A549 (cell line): ENCODE data around the gene ARHGEF26. TPM values are rescaled to one million over a fixed set of nuclear protein-coding genes. Genes with fewer than 3 reads are reported as not detected.

Experiments used
- ATAC-seq, 2 experiments: fragments of 200-7000 bp in 1 of 2; fragments of >200 bp in 1 of 2; cut with Nextera tagmentation in 1 of 2; cut with Tn5 transposase in 1 of 2; 3 replicates each; pipeline versions ENCODE4 v1.8.0 to v1.9.1; 2018 to 2020; ENCODE audit warnings: mild to moderate bottlenecking in 1 of 2, moderate library complexity in 1 of 2
- CTCF ChIA-PET: fragments of 300-600 bp; sonication (Branson Sonifier 250); formaldehyde crosslinking; extraction: SDS; loops from one replicate; lab custom pipeline; 2021; ENCODE audit warnings: antibody characterized with exemption, inconsistent platforms; lab: Yijun Ruan, JAX
- POLR2A ChIA-PET: fragments of 350-600 bp; formaldehyde crosslinking; extraction: SDS; loops from one replicate; lab custom pipeline; 2021; ENCODE audit warnings: antibody characterized with exemption, inconsistent platforms; lab: Yijun Ruan, JAX
- DNase-seq, 2 experiments: peaks; one replicate each; pipeline versions ENCODE4 v3.0.0 to v3.0.0-alpha.2; 2011 to 2016; ENCODE audit warnings: low read depth in 1 of 2, low spot score in 1 of 2
- FAIRE-seq: peaks from 2 replicates; lab custom pipeline; 2011; peaks lifted over from hg19 to GRCh38; lab: Jason Lieb, UNC
- H3K27ac ChIP-seq, 2 experiments: fragments of >200 bp; sonication (Bioruptor Twin); formaldehyde crosslinking; 3 replicates each; pipeline ENCODE4 v1.5.1; 2016 to 2017
- H3K4me1 ChIP-seq: fragments of >200 bp; sonication (Bioruptor Twin); formaldehyde crosslinking; 3 replicates; pipeline ENCODE4 v1.6.1; 2016
- H3K4me2 ChIP-seq: fragments of >200 bp; sonication (Bioruptor Twin); formaldehyde crosslinking; 3 replicates; pipeline ENCODE4 v1.6.1; 2016
- H3K4me3 ChIP-seq: fragments of >200 bp; sonication (Bioruptor Twin); formaldehyde crosslinking; 3 replicates; pipeline ENCODE4 v1.5.1; 2016
- H3K9me3 ChIP-seq: fragments of >200 bp; sonication (Bioruptor Twin); formaldehyde crosslinking; 3 replicates; pipeline ENCODE4 v1.6.1; 2016
- CHD2 ChIP-seq: fragments of 150-350 bp; IDR thresholded peaks from 2 replicates; pipeline ENCODE4 v1.6.1; 2014; ENCODE audit warnings: low read length; ENCODE audit not compliant: partially characterized antibody
- CHD4 ChIP-seq: fragments of 200-600 bp; sonication (generic); IDR thresholded peaks from 2 replicates; pipeline ENCODE4 v1.6.1; 2016; ENCODE audit warnings: antibody characterized with exemption, mild to moderate bottlenecking, borderline replicate concordance
- E2F6 ChIP-seq: IDR thresholded peaks from 2 replicates; pipeline ENCODE4 v1.6.1; 2012; ENCODE audit warnings: low read depth, borderline replicate concordance
- ESRRA ChIP-seq: fragments of 150-350 bp; IDR thresholded peaks from 2 replicates; pipeline ENCODE4 v1.6.1; 2014; ENCODE audit warnings: mild to moderate bottlenecking, low read length, borderline replicate concordance
- FOSB ChIP-seq: fragments of 250-450 bp; sonication (Bioruptor Pico); IDR thresholded peaks from 2 replicates; pipeline ENCODE4 v1.5.0; 2020; ENCODE audit warnings: mild to moderate bottlenecking, moderate library complexity
- FOXS1 ChIP-seq: fragments of 250-450 bp; sonication (Bioruptor Pico); IDR thresholded peaks from 2 replicates; pipeline ENCODE4 v1.5.0; 2020; ENCODE audit warnings: mild to moderate bottlenecking, moderate library complexity
- GATA3 ChIP-seq: IDR thresholded peaks from 2 replicates; pipeline ENCODE4 v1.6.1; 2012; ENCODE audit warnings: borderline replicate concordance
- HDAC2 ChIP-seq: fragments of 200-600 bp; sonication (generic); IDR thresholded peaks from 2 replicates; pipeline ENCODE4 v1.6.1; 2016
- HEYL ChIP-seq: fragments of 250-450 bp; sonication (Bioruptor Pico); IDR thresholded peaks from 2 replicates; pipeline ENCODE4 v1.8.0; 2021; ENCODE audit warnings: mild to moderate bottlenecking, moderate library complexity
- JUN ChIP-seq, 2 experiments: fragments of >200 bp; sonication (Bioruptor Twin); formaldehyde crosslinking; IDR thresholded peaks; 2 replicates in 1 of 2; 3 replicates in 1 of 2; pipeline ENCODE4 v1.6.1; 2016 to 2017
- KDM1A ChIP-seq: fragments of 200-600 bp; sonication (generic); IDR thresholded peaks from 2 replicates; pipeline ENCODE4 v1.6.1; 2016; ENCODE audit warnings: low read depth, mild to moderate bottlenecking
- KDM5A ChIP-seq: fragments of 200-600 bp; sonication (generic); IDR thresholded peaks from 2 replicates; pipeline ENCODE4 v1.6.1; 2016; ENCODE audit warnings: antibody characterized with exemption, mild to moderate bottlenecking
- MAX ChIP-seq: IDR thresholded peaks from 2 replicates; pipeline ENCODE4 v1.6.1; 2012
- MYC ChIP-seq: IDR thresholded peaks from 2 replicates; pipeline ENCODE4 v1.6.1; 2012; ENCODE audit warnings: mild to moderate bottlenecking, inconsistent platforms, low read length, improper control_type of control experiment, borderline replicate concordance
- RAD21 ChIP-seq, 2 experiments: fragments of >200 bp in 1 of 2; sonication (Bioruptor Twin) in 1 of 2; formaldehyde crosslinking in 1 of 2; IDR thresholded peaks in 1 of 2; conservative IDR thresholded peaks in 1 of 2; 2 replicates in 1 of 2; 3 replicates in 1 of 2; pipeline ENCODE4 v1.6.1; 2012 to 2018; ENCODE audit warnings: inconsistent platforms in 1 of 2
- RFX5 ChIP-seq: fragments of 450-650 bp; IDR thresholded peaks from 2 replicates; pipeline ENCODE4 v1.7.1; 2014; ENCODE audit warnings: antibody characterized with exemption, mild to moderate bottlenecking, moderate library complexity
- SMC3 ChIP-seq: fragments of >200 bp; sonication (Bioruptor Twin); formaldehyde crosslinking; IDR thresholded peaks from 3 replicates; pipeline ENCODE4 v1.6.1; 2018; ENCODE audit warnings: inconsistent platforms
- TP53 ChIP-seq: fragments of 250-450 bp; sonication (Bioruptor Pico); IDR thresholded peaks from 2 replicates; pipeline ENCODE4 v1.5.0; 2021; ENCODE audit warnings: mild to moderate bottlenecking, moderate library complexity
- USF2 ChIP-seq: fragments of 450-650 bp; IDR thresholded peaks from 2 replicates; pipeline ENCODE4 v1.6.1; 2014; ENCODE audit warnings: antibody characterized with exemption
- ZC3H11A ChIP-seq: fragments of 450-650 bp; IDR thresholded peaks from 2 replicates; pipeline ENCODE4 v1.6.1; 2014; ENCODE audit warnings: antibody characterized with exemption, mild to moderate bottlenecking
- ZFP36 ChIP-seq: fragments of 450-650 bp; IDR thresholded peaks from 2 replicates; pipeline ENCODE4 v1.6.1; 2014; ENCODE audit warnings: borderline replicate concordance; ENCODE audit not compliant: partially characterized antibody
- ZSCAN20 ChIP-seq: fragments of 250-450 bp; sonication (Bioruptor Pico); IDR thresholded peaks from 2 replicates; pipeline ENCODE4 v1.8.0; 2022; ENCODE audit warnings: mild to moderate bottlenecking, moderate library complexity
- WGBS: methylation state at CpG from one replicate; pipeline ENCODE4 v1.1.6; 2017; ENCODE audit errors: missing lambda C conversion rate; 5-methylcytosine and 5-hydroxymethylcytosine counted together
- polyA plus RNA-seq, 4 experiments: library from polyadenylated mRNA; depleted of rRNA in 3 of 4; stranded (reverse); fragments of >200 nt; fragmentation: RNase III in 1 of 4; extraction: RNeasy Plus Mini Kit Qiagen cat#74134 plus additional on column Dnase treatment in 1 of 4; gene quantifications; 2 replicates in 3 of 4; 3 replicates in 1 of 4; pipeline ENCODE4 v1.2.3, GENCODE V29; 2011 to 2017
- TF ChIP-seq, protein P1 (sequence below): IDR thresholded peaks from 2 replicates; pipeline ENCODE4 v1.6.1; 2012
- TF ChIP-seq, protein P2 (sequence below): fragments of 250-450 bp; sonication (Bioruptor Pico); IDR thresholded peaks from 2 replicates; pipeline ENCODE4 v1.5.0; 2021; ENCODE audit warnings: mild to moderate bottlenecking, moderate library complexity, borderline replicate concordance
- TF ChIP-seq, protein P3 (sequence below): fragments of >200 bp; sonication (Bioruptor Twin); formaldehyde crosslinking; IDR thresholded peaks from 3 replicates; pipeline ENCODE4 v1.5.1; 2016

The ARHGEF26 gene
- polyA plus RNA-seq, 2 of the 4 experiments (the other 2 are of a cell fraction), result 2.9 to 5.8 TPM

DNA sequence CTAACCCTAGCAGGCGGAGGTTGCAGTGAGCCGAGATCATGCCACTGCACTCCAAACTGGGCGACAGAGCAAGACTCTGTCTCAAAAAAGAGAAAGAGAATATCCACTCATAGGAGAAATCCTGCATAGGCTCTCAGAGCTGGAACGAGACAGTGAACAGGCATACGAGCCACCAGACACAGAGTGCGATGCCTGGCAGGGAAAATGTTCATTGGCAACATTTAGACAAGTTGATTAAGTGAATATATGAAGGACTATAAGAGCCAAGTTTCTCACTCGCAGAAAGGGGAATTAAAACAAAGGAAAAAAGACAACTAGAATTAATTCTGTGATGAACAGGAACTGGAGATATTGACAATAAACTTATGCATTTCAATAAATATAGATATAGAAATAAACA lies 27.1 kb upstream of the ARHGEF26 start:
- TF ChIP-seq USF2 (no peak), MAX (no peak), RFX5 (no peak), JUN (IDR thresholded peaks at IDR 0.05) (no peak), MYC (no peak), CHD2 (no peak), CHD4 (no peak), KDM1A (no peak), HEYL (CRISPR knock-in tag) (no peak), ZC3H11A (no peak)
- TF ChIP-seq, protein P1, sequence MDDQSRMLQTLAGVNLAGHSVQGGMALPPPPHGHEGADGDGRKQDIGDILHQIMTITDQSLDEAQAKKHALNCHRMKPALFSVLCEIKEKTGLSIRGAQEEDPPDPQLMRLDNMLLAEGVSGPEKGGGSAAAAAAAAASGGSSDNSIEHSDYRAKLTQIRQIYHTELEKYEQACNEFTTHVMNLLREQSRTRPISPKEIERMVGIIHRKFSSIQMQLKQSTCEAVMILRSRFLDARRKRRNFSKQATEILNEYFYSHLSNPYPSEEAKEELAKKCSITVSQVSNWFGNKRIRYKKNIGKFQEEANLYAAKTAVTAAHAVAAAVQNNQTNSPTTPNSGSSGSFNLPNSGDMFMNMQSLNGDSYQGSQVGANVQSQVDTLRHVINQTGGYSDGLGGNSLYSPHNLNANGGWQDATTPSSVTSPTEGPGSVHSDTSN, result no peak
- TF ChIP-seq, protein P2, sequence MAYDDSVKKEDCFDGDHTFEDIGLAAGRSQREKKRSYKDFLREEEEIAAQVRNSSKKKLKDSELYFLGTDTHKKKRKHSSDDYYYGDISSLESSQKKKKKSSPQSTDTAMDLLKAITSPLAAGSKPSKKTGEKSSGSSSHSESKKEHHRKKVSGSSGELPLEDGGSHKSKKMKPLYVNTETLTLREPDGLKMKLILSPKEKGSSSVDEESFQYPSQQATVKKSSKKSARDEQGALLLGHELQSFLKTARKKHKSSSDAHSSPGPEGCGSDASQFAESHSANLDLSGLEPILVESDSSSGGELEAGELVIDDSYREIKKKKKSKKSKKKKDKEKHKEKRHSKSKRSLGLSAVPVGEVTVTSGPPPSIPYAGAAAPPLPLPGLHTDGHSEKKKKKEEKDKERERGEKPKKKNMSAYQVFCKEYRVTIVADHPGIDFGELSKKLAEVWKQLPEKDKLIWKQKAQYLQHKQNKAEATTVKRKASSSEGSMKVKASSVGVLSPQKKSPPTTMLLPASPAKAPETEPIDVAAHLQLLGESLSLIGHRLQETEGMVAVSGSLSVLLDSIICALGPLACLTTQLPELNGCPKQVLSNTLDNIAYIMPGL (CRISPR knock-in tag), result no peak
- Histone ChIP-seq H3K27ac (no peak overlapping the region), H3K9me3 (no peaks in the 10 kb centered on the region), H3K4me3 (no peak overlapping the region), H3K4me2 (no peak overlapping the region), H3K4me1 (no peaks in the 10 kb centered on the region)
- 69% methylated on average over 7 of the region's 7 CpGs for WGBS
- ChIA-PET CTCF (interaction anchor here (1.0 kb wide), 1 partner anchor 159 kb away, joined by 3 read pairs; no protein-coding TSS in a partner anchor), POLR2A (no interaction called here)
- DNase-seq (no peak), FAIRE-seq (no peak), ATAC-seq (no peak)

DNA sequence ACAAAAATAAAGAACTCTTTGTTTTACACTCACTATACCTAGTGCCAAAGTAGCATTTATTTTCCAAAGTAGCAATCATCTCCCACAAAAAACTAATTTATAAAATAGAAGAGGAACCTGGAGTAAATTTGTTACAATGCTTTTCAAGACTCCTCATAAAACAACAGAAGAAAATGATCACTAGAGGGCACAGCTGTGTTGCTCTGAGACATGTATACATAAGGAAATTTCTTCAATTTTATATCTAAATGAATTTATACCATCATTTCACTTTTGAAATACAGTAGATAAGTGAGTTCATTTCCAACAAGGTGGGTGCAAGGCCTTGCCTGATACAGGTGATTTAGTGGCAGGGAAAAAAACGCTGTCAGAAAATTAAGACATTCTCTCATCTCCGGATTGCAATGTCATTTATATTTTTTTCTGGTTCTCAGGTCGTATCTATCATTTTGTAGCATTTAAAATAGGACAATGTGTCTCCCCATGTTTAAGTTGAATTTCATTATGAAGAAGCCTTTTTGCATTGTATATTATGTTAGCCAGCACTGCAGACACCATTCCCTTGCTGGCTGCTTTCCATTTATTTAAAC lies 25.3 kb upstream of the ARHGEF26 start:
- WGBS, result 70% methylated on average over 3 of the region's 3 CpGs
- no peak for TF ChIP-seq JUN (IDR thresholded peaks at IDR 0.05)
- TF ChIP-seq, protein P3, sequence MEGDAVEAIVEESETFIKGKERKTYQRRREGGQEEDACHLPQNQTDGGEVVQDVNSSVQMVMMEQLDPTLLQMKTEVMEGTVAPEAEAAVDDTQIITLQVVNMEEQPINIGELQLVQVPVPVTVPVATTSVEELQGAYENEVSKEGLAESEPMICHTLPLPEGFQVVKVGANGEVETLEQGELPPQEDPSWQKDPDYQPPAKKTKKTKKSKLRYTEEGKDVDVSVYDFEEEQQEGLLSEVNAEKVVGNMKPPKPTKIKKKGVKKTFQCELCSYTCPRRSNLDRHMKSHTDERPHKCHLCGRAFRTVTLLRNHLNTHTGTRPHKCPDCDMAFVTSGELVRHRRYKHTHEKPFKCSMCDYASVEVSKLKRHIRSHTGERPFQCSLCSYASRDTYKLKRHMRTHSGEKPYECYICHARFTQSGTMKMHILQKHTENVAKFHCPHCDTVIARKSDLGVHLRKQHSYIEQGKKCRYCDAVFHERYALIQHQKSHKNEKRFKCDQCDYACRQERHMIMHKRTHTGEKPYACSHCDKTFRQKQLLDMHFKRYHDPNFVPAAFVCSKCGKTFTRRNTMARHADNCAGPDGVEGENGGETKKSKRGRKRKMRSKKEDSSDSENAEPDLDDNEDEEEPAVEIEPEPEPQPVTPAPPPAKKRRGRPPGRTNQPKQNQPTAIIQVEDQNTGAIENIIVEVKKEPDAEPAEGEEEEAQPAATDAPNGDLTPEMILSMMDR, result peak; percentile 74
- TF ChIP-seq TP53 (CRISPR knock-in tag), result no peak
- TF ChIP-seq SMC3, result peak; percentile 80
- peak; percentile 75 to 77 for TF ChIP-seq RAD21 (conservative IDR thresholded peaks at IDR 0.05 in 1 of 2, IDR thresholded peaks at IDR 0.05 in 1 of 2)
- no peak for TF ChIP-seq ZC3H11A
- peak in 1 of 2 experiments; percentile 42 for DNase-seq
- H3K4me3 ChIP-seq, result no peak overlapping the region
- CTCF ChIA-PET, result interaction anchor here (0.8 to 1.2 kb wide), 5 partner anchors 153 to 167 kb away, joined by 3 to 9 read pairs (median 4); no protein-coding TSS in a partner anchor
- no peak overlapping the region for H3K4me2 ChIP-seq
- FAIRE-seq, result no peak
- H3K9me3 ChIP-seq, result no peaks in the 10 kb centered on the region
- POLR2A ChIA-PET, result interaction anchor here (0.6 kb wide), 1 partner anchor 25 kb away, joined by 3 read pairs; the partner anchor contains the start of gene ARHGEF26
- H3K27ac ChIP-seq, result no peak overlapping the region
- peak in 1 of 2 experiments; percentile 72; a peak in 3 of 6 replicates for ATAC-seq
- no peaks in the 10 kb centered on the region for H3K4me1 ChIP-seq

GRCh38 chr3:154098376-154098775 lies 22.8 kb upstream of the ARHGEF26 start:
- ATAC-seq (no peak), DNase-seq (no peak), FAIRE-seq (no peak)
- Histone ChIP-seq H3K4me3 (no peak overlapping the region), H3K4me1 (no peaks in the 10 kb centered on the region), H3K4me2 (no peak overlapping the region), H3K9me3 (no peaks in the 10 kb centered on the region), H3K27ac (no peak overlapping the region)
- 91% methylated on average over 2 of the region's 2 CpGs for WGBS
- ChIA-PET POLR2A (no interaction called here), CTCF (interaction anchor here (1.5 to 2.0 kb wide), 2 partner anchors 14 to 155 kb away, joined by 4 to 12 read pairs; no protein-coding TSS in a partner anchor)
- TF ChIP-seq HDAC2, result no peak
- TF ChIP-seq GATA3, result no peak
- no peak for TF ChIP-seq ESRRA
- TF ChIP-seq FOXS1 (CRISPR knock-in tag), result no peak
- TF ChIP-seq ZSCAN20 (CRISPR knock-in tag), result no peak
- TF ChIP-seq E2F6, result no peak
- TF ChIP-seq FOSB, result no peak
- no peak for TF ChIP-seq ZFP36
- no peak for TF ChIP-seq KDM5A
- TF ChIP-seq, protein P3, result no peak
